ENCODE results near the gene C6orf120. TPM values are rescaled to one million over a fixed set of nuclear protein-coding genes. Genes with fewer than 3 reads are reported as not detected.

C6orf120 gene
- total RNA-seq, 2 experiments from 2014 or later: 14.2 to 16.3 TPM

DNA sequence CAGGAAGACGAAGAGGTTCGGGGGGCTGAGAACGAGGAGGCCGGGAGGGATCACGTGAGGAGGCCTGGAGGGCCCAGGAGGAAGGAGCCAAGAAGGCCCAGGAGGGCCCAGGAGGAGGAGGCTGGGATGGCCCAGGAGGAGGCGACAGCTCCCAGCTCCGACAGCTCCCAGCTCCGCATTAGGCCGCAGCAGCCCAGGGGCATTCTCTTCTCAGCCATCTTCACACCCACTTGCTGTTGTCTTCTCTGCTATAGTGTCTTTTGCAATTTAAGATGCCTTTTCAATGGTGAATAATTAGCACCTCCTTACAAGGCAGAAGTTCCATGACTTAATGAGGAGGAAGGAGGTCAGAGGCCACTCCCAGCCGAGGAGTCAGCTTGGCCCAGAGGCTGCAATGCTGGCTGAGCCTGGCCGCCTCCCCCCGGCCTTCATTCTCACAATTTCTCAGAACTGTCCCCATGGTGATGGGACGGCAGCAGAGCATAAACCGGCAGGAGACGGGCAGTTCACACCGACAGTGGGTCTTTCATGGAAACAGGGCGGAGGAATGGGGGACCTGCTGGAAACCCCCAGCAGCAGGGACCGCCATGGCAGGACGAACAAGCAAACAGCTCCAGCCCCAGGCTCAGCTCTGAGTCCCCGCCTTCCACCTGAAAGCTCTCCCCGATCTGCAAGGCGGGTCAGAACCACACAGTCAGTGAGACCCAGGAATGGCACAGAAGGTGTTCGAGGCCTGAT lies 45.2 kb upstream of the C6orf120 start:
- Mint-ChIP-seq H3K9me3 (no peaks in the 10 kb centered on the region), H3K4me3 (no peak overlapping the region), H3K27me3 (no peaks in the 10 kb centered on the region), H3K36me3 (ENCODE audit: low read depth) (peaks cover 19% of the 10 kb centered on the region), H3K27ac (no peak overlapping the region), H3K4me1 (ENCODE audit: low read depth) (peaks cover 2% of the 10 kb centered on the region)
- ChIA-PET POLR2A (interaction anchor here (0.7 kb wide), 1 partner anchor 30 kb away, joined by 3 read pairs; no protein-coding TSS in a partner anchor), CTCF (no interaction called here)
- no peak for DNase-seq
- TF ChIP-seq CTCF (IDR thresholded peaks at IDR 0.05): no peak
- intact Hi-C loops (cut with micrococcal nuclease): no loop called here
- ATAC-seq: no peak

- CTCF ChIA-PET: no interaction called here
- POLR2A ChIA-PET: no interaction called here
- Mint-ChIP-seq H3K27me3 (no peaks in the 10 kb centered on the region), H3K27ac (no peak overlapping the region), H3K4me1 (ENCODE audit: low read depth) (peaks cover 2% of the 10 kb centered on the region), H3K36me3 (ENCODE audit: low read depth) (peaks cover 22% of the 10 kb centered on the region), H3K9me3 (no peaks in the 10 kb centered on the region), H3K4me3 (no peak overlapping the region)
- DNase-seq: no peak
- ATAC-seq: no peak
- TF ChIP-seq CTCF (IDR thresholded peaks at IDR 0.05): no peak
- intact Hi-C loops (cut with micrococcal nuclease): no loop called here
Observed at GRCh38 chr6:169657284-169657610, 44.7 kb upstream of the C6orf120 start.

- POLR2A ChIA-PET: no interaction called here
- ATAC-seq (no peak), DNase-seq (no peak)
- TF ChIP-seq CTCF (IDR thresholded peaks at IDR 0.05): no peak
- no peak overlapping the region for H3K27ac Mint-ChIP-seq
- CTCF ChIA-PET: no interaction called here
- H3K4me1 Mint-ChIP-seq (ENCODE audit: low read depth): peaks cover under 1% of the 10 kb centered on the region
- H3K36me3 Mint-ChIP-seq (ENCODE audit: low read depth): peaks cover 37% of the 10 kb centered on the region
- no peak overlapping the region for H3K4me3 Mint-ChIP-seq
- intact Hi-C loops (cut with micrococcal nuclease): no loop called here
- H3K27me3 Mint-ChIP-seq: no peaks in the 10 kb centered on the region
- H3K9me3 Mint-ChIP-seq: no peaks in the 10 kb centered on the region
Observed at GRCh38 chr6:169659820-169660610, 41.9 kb upstream of the C6orf120 start.

GRCh38 chr6:169660751-169661390 lies 41.1 kb upstream of the C6orf120 start:
- Mint-ChIP-seq H3K27me3 (no peaks in the 10 kb centered on the region), H3K9me3 (no peaks in the 10 kb centered on the region), H3K4me3 (no peak overlapping the region), H3K4me1 (ENCODE audit: low read depth) (no peaks in the 10 kb centered on the region), H3K27ac (no peak overlapping the region), H3K36me3 (ENCODE audit: low read depth) (peaks cover 37% of the 10 kb centered on the region)
- ATAC-seq (no peak), DNase-seq (no peak)
- POLR2A ChIA-PET: no interaction called here
- intact Hi-C loops (cut with micrococcal nuclease): no loop called here
- CTCF ChIA-PET: no interaction called here
- no peak for TF ChIP-seq CTCF (IDR thresholded peaks at IDR 0.05)

DNA sequence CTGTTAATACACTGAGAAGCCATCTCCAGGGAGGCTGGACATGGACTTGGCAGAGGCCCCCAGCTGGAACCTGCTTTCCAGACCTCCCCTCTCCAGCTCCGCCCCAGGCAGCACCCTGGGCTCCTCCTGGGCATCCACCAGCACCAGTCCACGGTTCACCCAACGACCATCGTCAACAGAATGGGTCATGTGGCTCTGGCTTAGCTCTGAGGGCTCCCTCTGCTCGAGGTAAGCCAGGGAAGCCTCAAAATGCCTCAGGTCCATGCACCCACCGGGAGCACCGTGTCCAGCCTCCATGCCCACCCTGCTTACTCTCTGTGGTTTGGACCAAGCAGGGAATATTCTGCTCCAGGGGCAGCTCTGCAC lies 40.6 kb upstream of the C6orf120 start:
- CTCF ChIA-PET: no interaction called here
- Mint-ChIP-seq H3K9me3 (no peaks in the 10 kb centered on the region), H3K4me1 (ENCODE audit: low read depth) (no peaks in the 10 kb centered on the region), H3K4me3 (no peak overlapping the region), H3K27me3 (no peaks in the 10 kb centered on the region), H3K27ac (no peak overlapping the region), H3K36me3 (ENCODE audit: low read depth) (peaks cover 38% of the 10 kb centered on the region)
- ATAC-seq (no peak), DNase-seq (no peak)
- POLR2A ChIA-PET: no interaction called here
- TF ChIP-seq CTCF (IDR thresholded peaks at IDR 0.05): no peak
- intact Hi-C loops (cut with micrococcal nuclease): no loop called here
